Suprapubic skin (tissue), 4 donors: Measurements from ENCODE around the gene IQUB. TPM values are rescaled to one million over a fixed set of nuclear protein-coding genes. Genes with fewer than 3 reads are reported as not detected.

Source experiments
- DNase-seq, 2 donors: peaks; one replicate each; pipeline ENCODE4 v3.0.0-alpha.2; 2019; ENCODE audit warnings: low spot score in 2 of 2
- H3K27ac ChIP-seq: fragments of 200-600 bp; sonication (generic); one replicate; pipeline ENCODE4 v1.5.1; 2019
- H3K27me3 ChIP-seq: fragments of 200-600 bp; sonication (generic); one replicate; pipeline ENCODE4 v1.5.1; 2019
- H3K36me3 ChIP-seq: fragments of 200-600 bp; sonication (generic); one replicate; pipeline ENCODE4 v1.5.1; 2019
- H3K4me1 ChIP-seq: fragments of 200-600 bp; sonication (generic); one replicate; pipeline ENCODE4 v1.5.1; 2019
- H3K4me3 ChIP-seq: fragments of 200-600 bp; sonication (generic); one replicate; pipeline ENCODE4 v1.5.1; 2019; ENCODE audit warnings: mild to moderate bottlenecking
- H3K9me3 ChIP-seq: fragments of 200-600 bp; sonication (generic); one replicate; pipeline ENCODE4 v1.5.1; 2019
- CTCF ChIP-seq, 2 donors: fragments of 200-600 bp in 1 of 2; fragments of 450-650 bp in 1 of 2; sonication (generic) in 1 of 2; IDR thresholded peaks; one replicate each; pipeline ENCODE4 v1.5.1; 2016 to 2019; ENCODE audit warnings: antibody characterized with exemption in 2 of 2, mild to moderate bottlenecking in 1 of 2, moderate library complexity in 1 of 2
- EP300 ChIP-seq: sonication (generic); formaldehyde crosslinking; IDR thresholded peaks from one replicate; pipeline ENCODE4 v1.6.1; 2017; ENCODE audit warnings: antibody characterized with exemption
- POLR2A ChIP-seq, 2 donors: fragments of 450-650 bp; IDR thresholded peaks; one replicate each; pipeline ENCODE4 v1.6.1; 2017; ENCODE audit warnings: antibody characterized with exemption in 2 of 2, mild to moderate bottlenecking in 2 of 2, moderate library complexity in 2 of 2
- POLR2AphosphoS5 ChIP-seq, 3 donors: sonication (generic); formaldehyde crosslinking; IDR thresholded peaks; one replicate each; pipeline ENCODE4 v1.6.1; 2017; ENCODE audit warnings: antibody characterized with exemption in 3 of 3
- whole genome bisulfite sequencing: methylation state at CpG from one replicate; pipeline ENCODE4 v1.1.5; 2018; 5-methylcytosine and 5-hydroxymethylcytosine counted together
- total RNA-seq, 4 donors: library from RNA; depleted of rRNA; stranded (reverse); fragments of >200 nt; gene quantifications; one replicate each; pipeline ENCODE4 v1.1.0, GENCODE V29; 2016

Gene IQUB
- total RNA-seq, 4 donors from 2014 or later, result 0.24 to 1.1 (median 0.71) TPM

DNA sequence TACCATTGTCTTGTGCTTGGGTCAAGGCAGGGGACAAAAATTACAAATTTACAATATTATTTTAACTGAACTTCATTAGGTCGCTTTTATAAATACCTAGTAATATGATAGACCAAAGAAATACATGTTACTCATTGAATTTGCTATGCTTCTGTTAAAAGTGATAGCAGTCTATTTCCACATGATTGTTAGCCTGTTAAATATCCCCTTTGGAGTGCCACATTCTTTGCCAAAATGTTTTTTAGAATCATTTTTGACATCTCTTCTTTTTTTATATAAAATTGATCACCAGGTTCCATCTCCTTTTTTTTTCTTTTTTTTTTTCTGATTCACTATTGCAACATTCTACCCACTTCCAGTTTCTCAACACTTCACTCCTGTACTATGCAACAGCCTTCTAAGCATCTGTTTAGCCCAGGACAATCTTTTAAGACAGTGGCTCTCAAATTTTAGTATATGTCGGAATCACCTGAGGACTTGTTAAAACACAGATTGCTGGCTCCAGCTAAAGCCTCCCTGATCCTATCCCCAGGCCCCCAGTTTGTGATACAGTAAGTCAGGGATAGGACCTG, 39.6 kb upstream of the IQUB start:
- TF ChIP-seq POLR2A (IDR thresholded peaks at IDR 0.05) (no peak), EP300 (no peak), POLR2AphosphoS5 (IDR thresholded peaks at IDR 0.05) (no peak), CTCF (IDR thresholded peaks at IDR 0.05) (no peak)
- 91% methylated on average over 2 of the region's 2 CpGs for WGBS
- DNase-seq, result no peak

DNA sequence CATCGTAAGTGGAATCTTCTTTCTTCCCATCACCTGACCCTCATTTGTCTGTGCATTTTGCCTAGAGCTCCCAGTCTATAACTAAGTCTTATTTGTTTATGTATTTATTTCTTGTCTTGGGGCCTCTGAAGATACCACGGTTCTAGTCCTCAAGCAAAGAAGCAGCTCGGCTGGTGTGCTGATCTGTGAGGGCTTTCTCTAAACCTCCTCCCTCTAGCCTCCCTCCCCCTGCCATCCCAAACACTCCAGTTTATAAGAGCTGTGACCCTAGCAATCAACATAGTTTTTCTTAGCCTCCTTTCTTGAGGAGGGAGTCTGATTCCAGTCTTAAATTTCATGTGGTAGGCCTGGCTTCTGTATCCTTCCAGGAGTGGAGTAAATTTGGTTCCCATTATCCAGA, 38.9 kb upstream of the IQUB start:
- no peak overlapping the region for H3K27ac ChIP-seq
- WGBS, result 78% methylated on average over 3 of the region's 3 CpGs
- no peaks in the 10 kb centered on the region for H3K9me3 ChIP-seq
- no peaks in the 10 kb centered on the region for H3K27me3 ChIP-seq
- no peaks in the 10 kb centered on the region for H3K4me1 ChIP-seq
- no peaks in the 10 kb centered on the region for H3K36me3 ChIP-seq
- DNase-seq, result no peak
- no peak overlapping the region for H3K4me3 ChIP-seq
- TF ChIP-seq POLR2A (IDR thresholded peaks at IDR 0.05), result no peak
- no peak for TF ChIP-seq CTCF (IDR thresholded peaks at IDR 0.05)
- TF ChIP-seq POLR2AphosphoS5 (IDR thresholded peaks at IDR 0.05), result no peak
- TF ChIP-seq EP300, result no peak

More for the DNA sequence above, 39.6 kb upstream of the IQUB start:
- Histone ChIP-seq H3K27me3 (no peaks in the 10 kb centered on the region), H3K4me3 (no peak overlapping the region), H3K9me3 (no peaks in the 10 kb centered on the region), H3K36me3 (no peaks in the 10 kb centered on the region), H3K4me1 (no peaks in the 10 kb centered on the region), H3K27ac (no peak overlapping the region)

DNA sequence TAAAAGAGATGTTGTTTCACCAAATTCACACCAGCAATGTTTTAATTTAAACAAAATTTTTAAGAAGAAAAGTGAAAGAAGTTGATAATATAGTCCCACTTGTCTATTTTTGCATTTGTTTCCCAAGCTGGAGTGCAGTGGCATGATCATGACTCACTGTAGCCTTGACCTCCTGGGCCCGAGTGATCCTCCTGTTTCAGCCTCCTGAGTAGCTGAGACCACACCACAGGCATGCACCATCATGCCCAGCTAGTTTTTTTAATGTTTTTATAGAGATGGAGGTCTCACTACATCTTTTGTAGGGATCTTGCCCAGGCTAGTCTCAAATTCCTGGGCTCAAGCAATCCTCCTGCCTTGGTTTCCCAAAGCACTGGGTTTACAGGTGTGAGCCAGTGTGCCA, 37.3 kb upstream of the IQUB start:
- Histone ChIP-seq H3K36me3 (no peaks in the 10 kb centered on the region), H3K27ac (no peak overlapping the region), H3K4me3 (no peak overlapping the region), H3K4me1 (no peaks in the 10 kb centered on the region), H3K9me3 (no peaks in the 10 kb centered on the region), H3K27me3 (no peaks in the 10 kb centered on the region)
- 72% methylated on average over 1 of the region's 1 CpG for WGBS
- TF ChIP-seq POLR2AphosphoS5 (IDR thresholded peaks at IDR 0.05), result no peak
- TF ChIP-seq EP300, result no peak
- TF ChIP-seq CTCF (IDR thresholded peaks at IDR 0.05), result no peak
- no peak for TF ChIP-seq POLR2A (IDR thresholded peaks at IDR 0.05)
- no peak for DNase-seq

- Histone ChIP-seq H3K27ac (no peak overlapping the region), H3K9me3 (no peaks in the 10 kb centered on the region), H3K4me3 (no peak overlapping the region), H3K4me1 (no peaks in the 10 kb centered on the region), H3K36me3 (no peaks in the 10 kb centered on the region), H3K27me3 (no peaks in the 10 kb centered on the region)
- DNase-seq, result no peak
- TF ChIP-seq POLR2A (IDR thresholded peaks at IDR 0.05), result no peak
- TF ChIP-seq POLR2AphosphoS5 (IDR thresholded peaks at IDR 0.05), result no peak
- no peak for TF ChIP-seq EP300
- no peak for TF ChIP-seq CTCF (IDR thresholded peaks at IDR 0.05)
- 63% methylated on average over 1 of the region's 1 CpG for WGBS
Observed at GRCh38 chr7:123571187-123571586, 36.8 kb upstream of the IQUB start.

- Histone ChIP-seq H3K27me3 (no peaks in the 10 kb centered on the region), H3K9me3 (no peaks in the 10 kb centered on the region), H3K4me3 (no peak overlapping the region), H3K36me3 (no peaks in the 10 kb centered on the region), H3K27ac (no peak overlapping the region), H3K4me1 (no peaks in the 10 kb centered on the region)
- TF ChIP-seq POLR2AphosphoS5 (IDR thresholded peaks at IDR 0.05), result no peak
- TF ChIP-seq CTCF (IDR thresholded peaks at IDR 0.05), result no peak
- TF ChIP-seq POLR2A (IDR thresholded peaks at IDR 0.05), result no peak
- TF ChIP-seq EP300, result no peak
- DNase-seq, result no peak
- WGBS, result 59% methylated on average over 4 of the region's 4 CpGs
Observed at GRCh38 chr7:123570390-123571182, 36.2 kb upstream of the IQUB start.
